HEK293T (cell line): ENCODE measurements around the gene ALG12.

Experiments
- CTCF ChIA-PET: fragments of 350-600 bp; formaldehyde crosslinking; extraction: SDS; loops from one replicate; lab custom pipeline; 2021; ENCODE audit warnings: antibody characterized with exemption, inconsistent platforms; lab: Yijun Ruan, JAX
- POLR2A ChIA-PET: fragments of 350-600 bp; formaldehyde crosslinking; extraction: SDS; loops from one replicate; lab custom pipeline; 2020; ENCODE audit warnings: antibody characterized with exemption, inconsistent platforms; lab: Yijun Ruan, JAX
- DNase-seq: peaks from one replicate; pipeline ENCODE4 v3.0.0; 2012; ENCODE audit warnings: mixed read lengths; ENCODE audit errors: extremely low spot score
- ARNT ChIP-seq: fragments of 450-650 bp; IDR thresholded peaks from 2 replicates; pipeline ENCODE4 v1.6.1; 2017; ENCODE audit warnings: mild to moderate bottlenecking
- BHLHE40 ChIP-seq: fragments of 450-650 bp; IDR thresholded peaks from 2 replicates; pipeline ENCODE4 v1.6.1; 2016; ENCODE audit warnings: mild to moderate bottlenecking, moderate library complexity, borderline replicate concordance
- CTBP1 ChIP-seq: fragments of 450-650 bp; IDR thresholded peaks from 2 replicates; pipeline ENCODE4 v1.6.1; 2016; ENCODE audit warnings: borderline replicate concordance
- ELF4 ChIP-seq: fragments of 450-650 bp; IDR thresholded peaks from 2 replicates; pipeline ENCODE4 v1.6.1; 2017; ENCODE audit warnings: antibody characterized with exemption
- FOXA1 ChIP-seq: fragments of 450-650 bp; IDR thresholded peaks from 2 replicates; pipeline ENCODE4 v1.6.1; 2016; ENCODE audit warnings: mild to moderate bottlenecking
- FOXK2 ChIP-seq: fragments of 450-650 bp; IDR thresholded peaks from 2 replicates; pipeline ENCODE4 v1.6.1; 2016; ENCODE audit warnings: mild to moderate bottlenecking
- FOXM1 ChIP-seq: fragments of 450-650 bp; IDR thresholded peaks from 2 replicates; pipeline ENCODE4 v1.6.1; 2017; ENCODE audit warnings: mild to moderate bottlenecking, borderline replicate concordance
- HDGF ChIP-seq: fragments of 450-650 bp; IDR thresholded peaks from 2 replicates; pipeline ENCODE4 v1.6.1; 2017; ENCODE audit warnings: antibody characterized with exemption, borderline replicate concordance
- L3MBTL2 ChIP-seq: fragments of 450-650 bp; conservative IDR thresholded peaks from 2 replicates; pipeline ENCODE4 v1.6.1; 2016; ENCODE audit warnings: mild to moderate bottlenecking
- NFRKB ChIP-seq: fragments of 450-650 bp; IDR thresholded peaks from 2 replicates; pipeline ENCODE4 v1.6.1; 2016; ENCODE audit warnings: mild to moderate bottlenecking, moderate library complexity
- SP1 ChIP-seq: fragments of 450-650 bp; IDR thresholded peaks from 2 replicates; pipeline ENCODE4 v1.6.1; 2017
- SUZ12 ChIP-seq: fragments of 450-650 bp; IDR thresholded peaks from 2 replicates; pipeline ENCODE4 v1.6.1; 2016; ENCODE audit warnings: mild to moderate bottlenecking
- TARDBP ChIP-seq: fragments of 450-650 bp; IDR thresholded peaks from 2 replicates; pipeline ENCODE4 v1.6.1; 2016
- ZNF384 ChIP-seq: fragments of 450-650 bp; IDR thresholded peaks from 2 replicates; pipeline ENCODE4 v1.6.1; 2016
- TF ChIP-seq, protein P1 (sequence below): fragments of 450-650 bp; IDR thresholded peaks from 2 replicates; pipeline ENCODE4 v1.6.1; 2016

Gene ALG12

DNA sequence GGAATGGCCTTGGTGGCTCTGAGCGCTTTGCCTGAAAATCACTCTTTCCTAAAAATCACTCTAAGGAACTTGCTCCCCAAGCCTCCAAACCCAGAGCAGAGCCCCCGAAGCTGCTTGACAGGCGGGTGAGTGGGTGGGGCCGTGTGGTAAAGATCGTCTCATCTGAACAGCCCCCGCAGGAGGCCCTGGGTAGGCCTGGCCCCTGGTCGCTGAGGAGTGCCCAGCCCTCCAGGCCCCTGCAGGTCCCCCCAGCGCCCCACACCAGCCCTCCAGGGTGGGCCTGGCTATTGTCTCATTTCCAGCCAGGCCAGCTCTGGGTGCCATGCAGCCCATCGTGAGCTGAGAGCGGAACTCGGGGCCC lies 25.1 kb upstream of the ALG12 start:
- TF ChIP-seq CTBP1 (no peak), ZNF384 (no peak), ELF4 (no peak), FOXK2 (no peak), BHLHE40 (no peak), SUZ12 (no peak), SP1 (no peak)
- TF ChIP-seq, protein P1, sequence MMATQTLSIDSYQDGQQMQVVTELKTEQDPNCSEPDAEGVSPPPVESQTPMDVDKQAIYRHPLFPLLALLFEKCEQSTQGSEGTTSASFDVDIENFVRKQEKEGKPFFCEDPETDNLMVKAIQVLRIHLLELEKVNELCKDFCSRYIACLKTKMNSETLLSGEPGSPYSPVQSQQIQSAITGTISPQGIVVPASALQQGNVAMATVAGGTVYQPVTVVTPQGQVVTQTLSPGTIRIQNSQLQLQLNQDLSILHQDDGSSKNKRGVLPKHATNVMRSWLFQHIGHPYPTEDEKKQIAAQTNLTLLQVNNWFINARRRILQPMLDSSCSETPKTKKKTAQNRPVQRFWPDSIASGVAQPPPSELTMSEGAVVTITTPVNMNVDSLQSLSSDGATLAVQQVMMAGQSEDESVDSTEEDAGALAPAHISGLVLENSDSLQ, result no peak
- ChIA-PET CTCF (interaction anchor here (1.0 kb wide), 1 partner anchor 8 kb away, joined by 3 read pairs; no protein-coding TSS in a partner anchor), POLR2A (no interaction called here)
- DNase-seq, result no peak

DNA sequence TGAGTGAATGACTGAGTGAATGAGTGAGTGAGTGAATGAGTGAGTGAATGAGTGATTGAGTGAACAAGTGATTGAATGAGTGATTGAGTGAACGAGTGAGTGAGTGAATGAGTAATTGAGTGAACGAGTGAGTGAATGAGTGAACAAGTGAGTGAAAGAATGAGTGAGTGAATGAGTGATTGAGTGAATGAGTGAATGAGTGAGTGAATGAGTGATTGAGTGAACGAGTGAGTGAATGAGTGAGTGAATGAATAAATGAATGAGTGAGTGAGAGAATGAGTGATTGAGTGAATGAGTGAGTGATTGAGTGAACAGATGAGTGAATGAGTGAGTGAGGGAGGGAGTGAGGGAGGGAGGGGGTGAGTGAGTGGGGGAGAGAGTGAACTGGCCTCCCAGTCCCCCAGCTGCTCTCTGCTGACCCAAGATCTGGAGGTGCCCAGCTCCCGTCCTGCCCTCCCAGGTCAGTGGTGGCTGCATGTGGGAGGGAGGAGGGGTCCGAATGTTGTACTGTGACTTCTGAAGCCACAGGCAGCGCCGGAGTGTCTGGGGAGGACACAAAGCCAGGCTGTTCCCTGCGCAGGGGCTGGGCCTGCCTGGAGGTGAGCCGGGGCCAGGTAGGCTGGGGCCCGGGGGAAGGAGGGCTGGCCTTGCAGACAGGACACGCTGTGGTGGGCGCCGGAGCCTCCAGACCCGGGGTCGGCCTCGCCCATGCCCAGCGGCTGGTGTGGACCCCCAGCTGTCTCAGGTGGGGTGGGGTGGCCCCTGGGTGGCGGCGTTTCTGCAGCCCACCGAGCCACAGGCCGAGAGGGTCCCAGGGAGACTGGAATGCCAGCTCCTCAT lies 24.5 kb upstream of the ALG12 start:
- ChIA-PET POLR2A (no interaction called here), CTCF (interaction anchor here (1.0 kb wide), 1 partner anchor 9 kb away, joined by 3 read pairs; no protein-coding TSS in a partner anchor)
- no peak for TF ChIP-seq TARDBP
- no peak for TF ChIP-seq L3MBTL2
- TF ChIP-seq, protein P1, result peak; percentile 71; the same call in 1 of the 2 replicates
- TF ChIP-seq FOXA1, result no peak
- TF ChIP-seq SUZ12, result no peak
- no peak for TF ChIP-seq FOXM1
- no peak for DNase-seq

DNA sequence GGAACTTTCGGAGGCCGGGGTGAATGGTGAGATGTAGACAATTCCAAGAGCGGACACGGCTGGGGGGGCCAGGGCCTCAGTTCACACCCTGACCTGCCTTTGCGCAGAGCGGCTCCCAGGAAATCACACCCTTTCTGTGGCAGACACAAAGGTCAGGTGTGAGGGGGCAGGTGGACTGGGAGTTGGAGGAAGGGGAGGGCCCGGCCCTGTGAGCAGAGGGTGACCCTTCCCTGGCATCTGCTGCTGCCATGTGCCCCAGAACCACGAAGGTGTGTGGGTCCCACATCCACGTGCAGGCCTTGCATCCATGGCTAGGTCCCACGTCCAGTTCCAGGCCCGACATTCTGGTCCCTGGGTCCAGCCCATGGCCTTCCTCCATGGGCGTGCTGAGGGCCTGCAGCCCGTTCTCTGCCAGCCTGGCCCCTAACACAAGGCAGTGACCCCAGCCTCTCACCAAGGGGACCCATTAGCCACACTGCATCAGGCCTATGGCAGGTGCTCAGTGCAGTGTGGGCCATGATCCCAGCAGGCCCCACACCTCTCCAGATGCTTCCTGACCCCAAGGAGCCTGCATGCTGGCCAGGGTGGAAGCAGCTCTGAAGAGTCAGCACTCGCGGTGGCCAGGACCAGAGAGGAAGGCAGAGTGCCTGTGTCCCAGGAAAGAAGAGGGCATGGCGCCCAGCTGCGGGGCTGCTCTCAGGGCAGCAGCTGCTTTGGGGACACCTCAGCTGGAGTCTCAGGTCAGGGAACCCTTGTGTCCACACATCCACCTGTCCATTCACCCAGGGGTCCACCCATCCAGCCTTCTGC lies 23.5 kb upstream of the ALG12 start:
- no peak for TF ChIP-seq ELF4
- TF ChIP-seq, protein P1, result no peak
- TF ChIP-seq SUZ12, result no peak
- no peak for TF ChIP-seq NFRKB
- no peak for TF ChIP-seq ARNT
- no peak for TF ChIP-seq FOXK2
- no peak for TF ChIP-seq HDGF
- no peak for TF ChIP-seq SP1
- no peak for TF ChIP-seq TARDBP
- no peak for TF ChIP-seq BHLHE40
- POLR2A ChIA-PET, result no interaction called here
- CTCF ChIA-PET, result no interaction called here
- no peak for DNase-seq

DNA sequence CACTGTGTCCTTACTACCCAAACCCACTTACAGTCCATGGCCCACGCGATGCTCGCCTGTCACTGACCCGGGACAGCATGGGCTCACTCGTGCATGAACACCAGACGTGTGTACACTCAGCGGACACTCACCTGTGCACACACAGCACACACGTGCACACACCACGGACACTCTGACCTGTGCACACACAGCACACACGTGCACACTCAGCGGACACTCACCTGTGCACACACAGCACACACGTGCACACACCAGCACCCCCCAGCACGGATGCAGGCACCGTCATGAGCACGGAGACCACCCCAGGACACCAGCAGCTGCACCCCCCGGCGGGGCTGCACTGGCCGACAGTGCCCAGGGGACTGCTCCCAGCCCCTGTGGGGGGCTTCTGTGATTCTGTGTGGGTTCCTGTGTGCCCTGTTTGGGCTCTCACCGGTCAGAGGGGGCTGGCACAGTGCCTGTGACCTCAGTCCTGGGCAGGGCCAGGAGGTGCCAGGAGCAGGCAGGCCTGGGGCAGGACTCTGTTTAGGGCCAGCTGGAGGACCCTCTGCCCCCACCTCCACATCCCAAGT lies 20.4 kb upstream of the ALG12 start:
- POLR2A ChIA-PET, result no interaction called here
- TF ChIP-seq FOXM1, result no peak
- no peak for TF ChIP-seq HDGF
- TF ChIP-seq FOXA1, result no peak
- TF ChIP-seq NFRKB, result no peak
- TF ChIP-seq ARNT, result no peak
- no peak for TF ChIP-seq BHLHE40
- TF ChIP-seq ELF4, result no peak
- TF ChIP-seq, protein P1, result no peak
- no peak for TF ChIP-seq CTBP1
- no peak for TF ChIP-seq SP1
- TF ChIP-seq L3MBTL2, result no peak
- DNase-seq, result no peak
- CTCF ChIA-PET, result no interaction called here

DNA sequence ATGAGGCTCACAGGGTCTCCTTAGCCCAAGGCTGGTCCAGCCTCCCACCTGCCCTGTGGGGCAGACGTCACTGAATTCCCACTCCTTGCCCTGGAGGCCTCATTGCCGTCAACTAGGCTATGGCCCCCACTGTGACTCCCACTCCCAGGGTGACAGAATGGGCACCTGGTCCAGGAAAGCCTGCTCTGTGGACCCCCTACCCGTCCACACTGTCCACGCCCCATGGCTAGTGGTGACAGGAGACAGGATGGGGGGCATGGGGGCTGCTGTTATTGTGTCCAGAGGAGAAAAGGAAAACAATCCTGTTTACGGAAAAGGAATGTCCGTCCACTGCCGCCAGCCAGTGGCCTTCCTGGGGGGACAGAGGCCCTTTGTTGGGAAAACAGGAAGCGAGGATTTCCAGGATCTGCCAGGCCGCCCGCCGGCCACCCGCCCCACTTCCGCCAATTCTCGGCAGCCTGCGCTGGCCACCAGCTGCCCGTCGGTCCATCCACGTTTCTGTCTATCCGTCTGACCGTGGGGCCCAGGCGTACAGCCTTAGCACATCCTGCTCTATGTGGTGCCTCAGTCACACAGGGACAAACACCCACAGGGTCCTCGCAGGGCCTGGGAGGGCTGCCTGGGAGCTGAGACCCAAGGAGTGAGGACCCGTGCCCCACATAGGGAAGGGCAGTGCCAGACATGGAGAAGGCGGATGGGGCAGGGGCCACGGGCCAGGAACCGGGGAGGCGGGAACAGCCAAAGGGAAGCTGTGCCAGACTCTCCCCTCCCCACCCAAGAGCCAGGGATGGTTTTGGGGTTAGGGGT lies 19.7 kb upstream of the ALG12 start:
- POLR2A ChIA-PET, result no interaction called here
- TF ChIP-seq L3MBTL2 (no peak), SP1 (no peak), BHLHE40 (no peak), HDGF (no peak), FOXM1 (no peak), SUZ12 (no peak), TARDBP (no peak), ELF4 (no peak), ARNT (no peak), ZNF384 (no peak)
- CTCF ChIA-PET, result no interaction called here
- no peak for DNase-seq
